ENCODE results near the gene DEPDC5. TPM values are rescaled to one million over a fixed set of nuclear protein-coding genes. Genes with fewer than 3 reads are reported as not detected.

DEPDC5 gene
- total and polyA plus RNA-seq, 9 of the 15 experiments (the other 6 are each of a cell fraction or from before 2014, with no cell fraction given): 2.3 to 12.3 (median 10.7) TPM

GRCh38 chr22:31911565-31912406, 158.0 kb downstream of the DEPDC5 start (continued):
- TF ChIP-seq ZBTB9 (CRISPR knock-in tag; IDR thresholded peaks at IDR 0.05): no peak
- no peak for TF ChIP-seq ZNF445 (CRISPR knock-in tag; IDR thresholded peaks at IDR 0.05; ENCODE audit: low read depth)
- no peak for TF ChIP-seq ARID3B (CRISPR knock-in tag; IDR thresholded peaks at IDR 0.05; ENCODE audit: borderline replicate concordance)
- no peak for TF ChIP-seq NUFIP1 (IDR thresholded peaks at IDR 0.05; ENCODE audit: partially characterized antibody)
- TF ChIP-seq TGIF2 (CRISPR knock-in tag; IDR thresholded peaks at IDR 0.05): no peak
- TF ChIP-seq TEAD4 (IDR thresholded peaks at IDR 0.05; ENCODE audit: low read length): peak; percentile 21; the same call in 1 of the 2 replicates
- TF ChIP-seq TEAD4 (CRISPR knock-in tag; IDR thresholded peaks at IDR 0.05; ENCODE audit: borderline replicate concordance): no peak
- no peak for TF ChIP-seq MAZ (CRISPR knock-in tag; conservative IDR thresholded peaks at IDR 0.05 in 1 of 2, IDR thresholded peaks at IDR 0.05 in 1 of 2)
- no peak for TF ChIP-seq ZNF146 (CRISPR knock-in tag; IDR thresholded peaks at IDR 0.05; ENCODE audit: unreplicated experiment)
- TF ChIP-seq MYC (IDR thresholded peaks at IDR 0.05; ENCODE audit: low read depth, low read length): no peak
- no peak for TF ChIP-seq MYC (CRISPR knock-in tag; IDR thresholded peaks at IDR 0.05; ENCODE audit: borderline replicate concordance, low read depth)
- TF ChIP-seq GABPB1 (CRISPR knock-in tag; IDR thresholded peaks at IDR 0.05): no peak
- no peak for TF ChIP-seq ZBTB1 (CRISPR knock-in tag; IDR thresholded peaks at IDR 0.05; ENCODE audit: borderline replicate concordance, low read depth)
- no peak for TF ChIP-seq PTBP1 (IDR thresholded peaks at IDR 0.05; ENCODE audit: low read depth, low read length)
- TF ChIP-seq PTTG1 (tag; IDR thresholded peaks at IDR 0.05; ENCODE audit: low read depth): no peak
- TF ChIP-seq, protein P1, sequence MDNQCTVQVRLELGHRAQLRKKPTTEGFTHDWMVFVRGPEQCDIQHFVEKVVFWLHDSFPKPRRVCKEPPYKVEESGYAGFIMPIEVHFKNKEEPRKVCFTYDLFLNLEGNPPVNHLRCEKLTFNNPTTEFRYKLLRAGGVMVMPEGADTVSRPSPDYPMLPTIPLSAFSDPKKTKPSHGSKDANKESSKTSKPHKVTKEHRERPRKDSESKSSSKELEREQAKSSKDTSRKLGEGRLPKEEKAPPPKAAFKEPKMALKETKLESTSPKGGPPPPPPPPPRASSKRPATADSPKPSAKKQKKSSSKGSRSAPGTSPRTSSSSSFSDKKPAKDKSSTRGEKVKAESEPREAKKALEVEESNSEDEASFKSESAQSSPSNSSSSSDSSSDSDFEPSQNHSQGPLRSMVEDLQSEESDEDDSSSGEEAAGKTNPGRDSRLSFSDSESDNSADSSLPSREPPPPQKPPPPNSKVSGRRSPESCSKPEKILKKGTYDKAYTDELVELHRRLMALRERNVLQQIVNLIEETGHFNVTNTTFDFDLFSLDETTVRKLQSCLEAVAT (IDR thresholded peaks at IDR 0.05): no peak
- no peak for TF ChIP-seq MBD1 (CRISPR knock-in tag; IDR thresholded peaks at IDR 0.05)

Measured in K562 (cell line).